Stimulated activated CD8-positive, alpha-beta memory T cell treated with anti-CD3 and anti-CD28 coated beads, Interleukin-4, amount 100 ng/mL, for 24 hours (primary cell): Measurements from ENCODE around the gene RIT2.

ENCODE experiments used
- DNase-seq: peaks from one replicate; pipeline ENCODE4 v3.0.0-alpha.2; 2020; ENCODE audit warnings: low read depth

RIT2 gene

GRCh38 chr18:43012951-43013350 is 102.5 kb downstream of the RIT2 start:
- DNase-seq, result no peak

DNA sequence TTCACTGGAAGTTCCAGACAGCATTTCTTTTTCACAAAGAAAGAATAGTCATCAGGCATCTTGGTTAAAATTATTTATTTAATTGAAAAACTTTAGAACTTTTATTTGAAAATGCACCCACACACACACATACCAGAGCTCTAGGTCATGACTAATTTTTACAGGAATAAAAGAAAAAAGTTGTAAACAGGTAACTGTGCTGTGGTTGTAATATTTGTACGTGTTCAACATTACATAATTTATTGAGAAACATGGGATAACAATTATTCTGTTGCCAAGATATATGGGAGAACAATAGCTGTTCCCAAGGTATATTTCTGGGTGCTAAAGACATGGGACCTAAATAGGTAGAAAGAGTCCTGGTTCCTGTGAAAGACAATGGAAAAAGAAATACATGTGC is 104.9 kb downstream of the RIT2 start:
- no peak for DNase-seq

GRCh38 chr18:43009674-43010073 is 105.8 kb downstream of the RIT2 start:
- no peak for DNase-seq

- no peak for DNase-seq
Observed at GRCh38 chr18:43007365-43007764, 108.1 kb downstream of the RIT2 start.

- DNase-seq, result no peak
Observed at GRCh38 chr18:43004421-43004820, 111.1 kb downstream of the RIT2 start.

GRCh38 chr18:43001821-43002220 is 113.7 kb downstream of the RIT2 start:
- DNase-seq, result no peak

GRCh38 chr18:42996824-42997223 is 118.7 kb downstream of the RIT2 start:
- no peak for DNase-seq

- no peak for DNase-seq
Observed at GRCh38 chr18:42980426-42980825, 135.1 kb downstream of the RIT2 start.

GRCh38 chr18:42977982-42978637 is 137.4 kb downstream of the RIT2 start:
- DNase-seq, result no peak

DNA sequence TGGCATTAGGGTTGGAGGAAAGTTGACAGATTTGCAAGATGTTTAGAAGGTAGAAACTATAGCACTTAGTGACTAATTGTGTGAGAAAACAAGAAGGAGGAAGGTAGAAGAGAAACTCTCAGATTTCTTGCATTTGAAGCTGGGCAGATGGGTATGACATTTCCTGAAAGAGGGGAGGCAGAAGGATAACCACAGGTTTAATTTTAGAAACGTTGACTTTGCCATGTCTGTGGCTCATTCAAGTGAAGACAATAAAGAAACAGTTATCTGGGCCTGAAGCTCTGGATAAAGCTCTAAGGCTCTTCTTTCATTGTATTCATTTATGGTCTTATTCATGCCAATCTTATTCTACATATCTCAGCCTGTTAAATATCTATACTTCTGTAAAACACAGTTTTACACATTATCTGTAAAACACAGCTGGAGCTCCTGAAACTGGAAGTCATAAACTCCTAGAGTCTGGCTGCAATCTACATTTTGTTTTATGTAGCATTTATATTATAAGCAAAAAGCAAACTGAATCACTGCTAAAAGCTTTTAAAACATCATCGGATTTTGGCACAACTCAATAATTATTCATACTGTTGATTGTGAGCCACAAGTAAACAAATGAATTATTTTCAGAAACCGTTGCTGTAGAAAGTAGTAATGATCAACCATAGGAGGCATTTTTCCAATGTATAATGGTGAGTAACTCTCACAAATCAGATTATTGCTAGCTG is 138.5 kb downstream of the RIT2 start:
- no peak for DNase-seq

DNA sequence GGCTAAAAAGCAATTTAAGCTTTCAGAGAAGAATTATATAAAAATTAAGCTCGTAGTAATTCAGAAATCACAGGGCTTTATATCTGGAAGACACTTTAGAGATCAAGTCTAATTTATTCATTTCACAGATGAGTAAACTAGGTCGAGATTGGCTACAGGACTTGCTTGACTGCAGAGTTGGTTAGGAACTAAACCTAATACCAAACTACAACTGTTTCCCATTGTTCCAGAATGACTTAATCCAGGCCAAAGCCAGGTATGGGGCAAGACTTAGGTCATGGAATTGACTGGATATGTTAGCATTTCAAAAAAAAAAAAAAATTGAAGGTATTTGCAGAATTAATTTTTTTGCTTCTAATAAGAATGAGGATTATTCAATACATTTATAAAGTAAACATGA is 146.1 kb downstream of the RIT2 start:
- DNase-seq, result no peak

DNA sequence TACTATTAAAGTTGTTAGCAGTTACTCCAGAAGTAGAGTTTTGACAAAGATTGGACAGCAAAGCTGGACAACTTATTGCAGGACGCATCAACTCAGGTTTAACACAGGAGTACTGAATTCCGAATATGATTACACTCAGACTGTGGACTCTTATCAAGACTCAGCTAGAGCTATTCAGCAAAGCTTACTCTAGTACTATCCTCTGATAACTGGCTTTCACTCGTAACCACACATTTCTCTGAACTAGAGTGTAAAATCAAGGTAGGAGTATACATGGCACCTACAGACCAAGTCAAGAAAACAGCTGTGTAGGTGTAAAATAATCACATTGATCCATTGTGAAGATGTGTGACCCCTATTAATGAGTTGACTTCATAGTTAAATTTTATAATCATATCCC is 154.2 kb downstream of the RIT2 start:
- DNase-seq, result no peak

- DNase-seq, result no peak
Observed at GRCh38 chr18:42959528-42959927, 156.0 kb downstream of the RIT2 start.

DNA sequence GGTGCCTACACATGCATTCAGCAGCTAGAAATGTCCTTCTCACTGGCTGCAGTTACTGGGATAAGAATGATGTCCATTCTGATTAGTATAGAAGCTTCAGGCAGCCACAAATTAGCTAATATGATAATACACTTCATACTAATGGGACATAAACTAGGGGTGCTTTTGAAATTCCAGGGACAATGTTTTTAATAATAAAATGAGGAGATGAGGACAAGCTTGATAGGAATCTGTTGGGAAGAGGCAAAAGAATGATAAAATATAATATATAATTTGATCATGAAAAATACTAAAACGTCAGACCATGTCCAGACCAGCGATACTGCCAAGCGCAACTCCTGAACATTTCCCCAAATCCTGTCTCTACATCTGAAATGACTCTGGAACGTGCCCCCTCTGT is 157.1 kb downstream of the RIT2 start:
- no peak for DNase-seq

- no peak for DNase-seq
Observed at GRCh38 chr18:42956287-42956686, 159.2 kb downstream of the RIT2 start.

- DNase-seq, result no peak
Observed at GRCh38 chr18:42954887-42955286, 160.6 kb downstream of the RIT2 start.

GRCh38 chr18:42953306-42953705 is 162.2 kb downstream of the RIT2 start:
- no peak for DNase-seq

GRCh38 chr18:42950732-42951131 is 164.8 kb downstream of the RIT2 start:
- DNase-seq, result no peak

- DNase-seq, result no peak
Observed at GRCh38 chr18:42948831-42949230, 166.7 kb downstream of the RIT2 start.

DNA sequence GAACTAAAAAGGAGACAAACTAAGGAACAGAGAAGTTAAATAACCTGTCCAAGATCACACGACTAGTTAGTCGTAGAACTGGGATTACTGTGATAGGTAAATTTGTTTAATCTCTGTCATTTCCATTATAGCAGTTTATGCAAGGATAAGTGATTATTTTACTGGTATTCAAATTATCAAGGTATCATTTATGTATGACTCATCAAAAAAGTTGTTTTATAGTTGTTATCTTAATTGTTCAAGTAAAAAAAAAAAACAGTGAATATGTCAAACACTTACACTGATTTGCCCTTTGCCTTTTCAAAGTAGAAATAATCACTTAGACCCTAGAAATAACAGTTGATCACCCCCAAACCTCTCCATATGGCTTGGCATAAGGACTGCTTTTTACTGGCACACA is 173.6 kb downstream of the RIT2 start:
- DNase-seq, result no peak

DNA sequence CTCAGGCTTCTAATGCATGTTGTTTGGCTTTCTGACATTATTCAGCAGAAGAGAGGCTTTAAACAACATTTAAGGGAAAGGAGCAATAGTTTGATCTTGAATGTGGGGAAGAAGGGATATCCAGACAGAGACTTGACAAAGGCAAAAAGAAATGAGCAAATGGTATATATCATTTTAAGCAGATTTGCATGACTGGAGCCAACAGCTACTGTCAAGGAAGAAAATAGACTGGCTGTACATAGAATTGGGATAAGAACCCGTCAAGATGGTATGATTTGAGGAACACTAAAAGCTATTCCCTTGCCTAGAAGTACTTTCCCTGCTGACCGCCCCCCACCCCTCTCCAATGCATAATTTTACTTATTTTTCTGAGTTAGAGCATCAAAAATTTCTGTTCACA is 174.5 kb downstream of the RIT2 start:
- no peak for DNase-seq

- no peak for DNase-seq
Observed at GRCh38 chr18:42937436-42937835, 178.0 kb downstream of the RIT2 start.

GRCh38 chr18:42936289-42936688 is 179.2 kb downstream of the RIT2 start:
- DNase-seq, result no peak

- DNase-seq, result no peak
Observed at GRCh38 chr18:42931491-42931890, 184.0 kb downstream of the RIT2 start.
